Cortex of kidney (tissue), 1 donor: Measurements from ENCODE around the gene GPR132.
"Not testable (repeated sequence)": the region's sequence is repeated elsewhere in the genome, so short reads cannot be mapped to it uniquely, and the experiment has no call there.

Experiments used
- DNase-seq: peaks from one replicate; lab custom pipeline; 2025; lab: John Stamatoyannopoulos, UW

The GPR132 gene

GRCh38 chr14:105075379-105076295 lies 10.4 kb upstream of the GPR132 start:
- no peak for DNase-seq

DNA sequence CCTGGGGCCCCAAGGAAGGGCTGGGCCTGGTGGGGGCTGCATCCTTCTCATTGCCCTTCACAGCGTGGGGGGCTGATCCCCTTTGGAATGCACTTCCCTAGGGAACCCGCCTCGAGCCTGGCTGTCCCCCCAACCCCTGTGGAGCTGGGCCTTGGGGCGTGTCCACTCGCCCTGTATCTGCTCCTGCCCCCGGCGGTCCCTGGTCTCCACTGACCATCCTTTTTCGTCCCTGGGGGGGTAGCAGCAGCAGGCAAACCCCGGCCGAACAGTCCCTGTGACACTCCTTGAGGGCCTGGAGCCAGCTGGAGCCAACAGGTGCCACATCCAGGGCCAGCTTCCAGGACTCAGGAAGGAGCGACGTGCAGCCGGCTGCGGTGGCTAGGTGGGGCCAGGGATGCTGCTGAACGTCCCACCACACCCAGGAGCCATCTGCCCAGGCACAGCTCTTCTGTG lies 9.4 kb upstream of the GPR132 start:
- no peak for DNase-seq

- DNase-seq, result no peak
These were observed 8.7 kb upstream of the GPR132 start for GRCh38 chr14:105073720-105074600.

DNA sequence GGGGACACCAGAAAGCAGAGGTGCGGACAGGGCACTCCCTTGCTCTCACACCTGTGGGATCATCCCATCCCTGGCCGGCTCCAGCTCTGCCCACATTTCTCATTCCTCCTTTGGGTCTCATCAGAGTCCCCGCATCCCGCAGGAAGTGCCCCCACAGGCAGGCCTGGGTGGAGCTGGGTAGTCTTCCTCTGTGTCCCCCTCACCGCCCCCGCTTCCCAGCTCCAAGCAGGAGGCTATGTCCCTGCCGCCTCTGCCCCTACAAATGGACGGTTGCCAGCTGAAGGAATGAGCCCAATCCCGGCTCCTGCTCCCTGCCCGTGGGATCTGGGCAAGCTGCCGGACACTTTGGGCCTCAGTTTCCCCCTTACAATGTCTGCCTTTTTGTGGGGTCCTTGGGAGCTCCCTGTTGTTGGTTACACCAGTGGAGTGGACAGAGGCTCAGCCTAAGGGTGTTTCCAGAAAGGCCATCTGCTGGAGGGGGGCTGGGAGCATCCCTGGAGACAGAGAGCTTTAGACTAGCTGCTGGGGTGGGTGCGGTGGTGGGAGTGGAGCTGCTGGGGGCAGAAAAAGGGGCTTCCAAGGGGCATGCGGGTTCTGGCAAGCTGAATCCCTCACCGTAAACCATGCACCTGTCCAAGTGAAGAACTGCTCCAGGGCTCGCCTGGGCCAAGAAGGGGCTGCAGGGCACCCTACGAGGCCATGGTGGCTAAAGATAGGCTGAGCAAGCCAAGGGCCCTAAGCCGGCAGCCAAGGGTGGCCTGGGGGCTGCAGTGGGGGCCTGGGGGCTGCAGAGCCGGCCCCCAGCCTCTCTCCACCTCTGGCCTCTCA lies 7.9 kb upstream of the GPR132 start:
- no peak for DNase-seq

DNA sequence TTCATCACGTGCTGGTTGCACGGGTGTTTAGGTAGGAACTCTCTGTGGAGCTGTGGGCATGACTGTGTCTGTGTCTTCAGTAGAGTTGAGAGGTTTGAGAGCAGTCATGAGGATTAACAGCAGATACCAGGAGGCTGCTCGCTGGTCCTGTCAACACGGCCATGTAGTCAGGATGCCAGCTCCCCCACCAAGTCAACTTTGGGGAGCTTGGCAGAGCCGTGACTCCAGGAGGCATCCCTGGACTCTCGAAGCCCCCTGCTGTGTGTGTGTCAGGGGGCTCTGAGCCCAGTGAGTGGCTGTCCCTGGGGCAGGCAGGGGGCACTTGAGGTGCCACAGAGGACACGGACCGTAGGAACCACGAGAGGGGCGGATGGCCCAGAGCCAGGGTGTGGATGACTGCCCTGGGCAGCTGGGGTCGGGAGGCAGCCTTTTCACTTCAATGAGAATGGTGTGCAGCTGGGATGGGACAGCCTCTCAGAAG lies 7.2 kb upstream of the GPR132 start:
- DNase-seq, result no peak

DNA sequence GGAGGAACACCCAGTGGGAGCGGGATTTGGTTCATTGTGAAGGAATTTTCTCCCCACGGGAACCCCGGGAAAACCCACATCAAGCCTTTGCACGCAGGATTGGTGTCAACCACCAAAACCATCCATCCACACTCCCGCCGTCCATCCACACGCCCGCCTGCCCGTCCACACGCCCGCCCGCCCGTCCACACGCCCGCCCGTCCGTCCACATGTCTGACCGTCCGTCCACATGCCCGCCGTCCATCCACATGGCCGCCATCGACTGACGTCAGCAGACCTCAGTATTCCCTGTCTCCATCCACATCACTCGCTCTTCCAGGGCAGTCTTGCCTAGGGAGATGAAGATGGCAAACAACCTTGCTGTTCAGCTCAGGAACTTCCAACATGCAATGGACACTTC lies 6.7 kb upstream of the GPR132 start:
- DNase-seq, result no peak

DNA sequence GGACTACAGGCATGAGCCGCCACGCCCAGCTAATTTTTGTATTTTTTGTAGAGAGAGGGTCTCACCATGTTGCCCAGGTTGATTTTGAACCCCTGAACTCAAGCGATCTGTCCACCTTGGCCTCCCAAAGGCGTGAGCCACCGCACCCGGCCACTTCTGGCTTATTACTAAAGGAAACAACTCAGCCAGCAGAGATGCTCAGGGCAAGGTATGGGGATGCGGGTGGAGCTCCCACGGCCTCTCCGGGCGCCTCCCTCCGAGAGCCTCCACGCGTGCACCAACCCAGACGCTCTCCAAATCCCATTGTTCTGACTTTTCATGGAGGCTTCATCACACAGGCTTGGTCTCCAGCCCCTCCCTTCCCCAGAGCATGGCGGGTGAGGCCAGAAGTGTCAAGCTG lies 6.1 kb upstream of the GPR132 start:
- DNase-seq, result no peak

DNA sequence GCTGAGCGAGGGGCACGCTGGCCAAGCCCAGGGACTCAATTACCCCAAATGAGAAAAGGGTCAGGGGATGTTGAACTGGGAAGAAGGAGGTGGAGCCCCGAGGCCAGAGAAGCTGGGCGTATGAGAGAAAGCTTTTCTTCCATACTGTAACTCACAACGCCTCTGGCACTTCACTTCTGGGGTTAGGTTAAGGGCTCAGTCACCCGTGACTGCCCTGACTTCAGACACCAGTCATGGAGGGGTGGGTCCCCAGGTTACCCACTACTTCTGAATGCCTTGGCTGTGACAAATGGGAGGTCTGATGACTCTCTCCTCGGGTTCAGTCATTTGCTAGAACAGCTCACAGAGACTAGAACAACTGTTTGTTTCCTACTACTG lies 5.5 kb upstream of the GPR132 start:
- DNase-seq, result no peak

DNA sequence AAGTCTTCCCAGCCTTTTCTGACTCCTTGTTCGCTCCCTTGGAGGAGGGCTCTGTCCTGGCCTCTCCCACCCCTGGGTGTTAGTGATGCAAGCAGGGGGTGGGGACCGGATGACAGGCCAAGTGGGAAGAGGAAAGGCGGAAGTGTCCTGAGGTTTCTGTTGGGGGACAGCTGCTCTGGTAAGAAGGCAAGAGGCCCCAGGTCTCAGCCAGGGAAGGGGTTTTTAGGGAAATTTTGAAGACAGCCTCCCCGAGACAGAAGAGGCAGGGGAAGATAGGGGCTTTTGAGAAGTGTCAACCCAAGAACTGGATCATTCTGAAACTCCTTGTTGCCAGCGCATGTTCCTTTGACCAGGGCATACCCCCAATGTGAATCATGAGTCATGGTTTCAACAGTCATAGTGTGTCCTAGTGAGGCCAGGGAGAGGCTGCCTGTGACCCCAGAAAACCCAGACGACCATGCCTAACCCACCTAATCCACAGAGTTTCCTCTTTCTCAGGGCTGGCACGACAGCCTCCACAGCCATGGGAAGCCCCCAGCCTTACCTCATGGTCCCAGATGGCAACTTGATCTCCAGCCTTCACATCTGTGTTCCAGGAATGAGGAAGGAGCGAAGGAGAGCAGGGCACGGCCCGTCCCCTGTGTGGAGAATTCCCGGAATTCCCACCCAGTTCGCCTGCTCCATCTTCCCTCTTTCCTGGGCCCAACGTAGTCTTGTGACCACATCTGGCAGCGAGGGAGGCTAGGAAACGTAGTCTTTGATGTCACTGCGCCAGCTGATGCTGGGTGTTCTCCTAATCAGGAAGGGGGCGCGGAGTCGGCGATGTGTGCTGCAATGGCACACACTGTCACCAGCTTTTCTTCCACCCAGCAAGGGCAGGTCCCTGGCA lies 4.9 kb upstream of the GPR132 start:
- DNase-seq, result no peak

DNA sequence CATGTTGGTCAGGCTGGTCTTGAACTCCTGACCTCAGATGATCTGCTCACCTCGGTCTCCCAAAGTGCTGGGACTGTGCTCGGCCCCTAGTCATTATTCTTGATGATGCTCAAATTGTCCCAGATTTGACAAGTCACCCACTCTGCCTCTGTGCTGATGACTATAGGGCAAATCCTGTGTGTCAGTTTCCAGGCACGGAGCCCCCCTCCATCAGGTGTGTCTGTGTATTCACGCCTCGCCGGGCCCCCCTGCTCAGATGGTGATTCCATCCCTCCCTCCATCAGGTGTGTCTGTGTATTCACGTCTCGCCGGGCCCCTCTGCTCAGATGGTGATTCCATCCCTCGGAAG lies 4.3 kb upstream of the GPR132 start:
- DNase-seq, result no peak

DNA sequence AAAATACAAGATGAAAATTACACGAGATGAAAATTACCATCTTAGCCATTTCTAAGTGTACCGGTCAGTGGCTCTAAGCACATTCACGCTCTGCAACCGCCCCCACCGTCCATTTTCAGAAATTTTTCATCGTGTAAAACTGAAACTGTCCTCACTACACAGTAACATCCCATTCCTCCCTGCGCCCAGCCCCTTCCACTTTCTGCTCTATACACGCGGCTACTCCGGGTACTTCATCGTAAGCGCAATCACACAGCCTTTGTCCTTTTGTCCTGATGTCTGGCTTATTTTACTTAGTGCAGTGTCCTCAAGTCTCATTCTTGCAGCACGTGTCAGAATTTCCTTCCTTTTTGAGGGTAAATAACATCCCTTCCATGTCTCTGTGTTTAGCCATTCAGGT lies 3.6 kb upstream of the GPR132 start:
- no peak for DNase-seq

- no peak for DNase-seq
These were observed 2.7 kb upstream of the GPR132 start for GRCh38 chr14:105067969-105068301.

DNA sequence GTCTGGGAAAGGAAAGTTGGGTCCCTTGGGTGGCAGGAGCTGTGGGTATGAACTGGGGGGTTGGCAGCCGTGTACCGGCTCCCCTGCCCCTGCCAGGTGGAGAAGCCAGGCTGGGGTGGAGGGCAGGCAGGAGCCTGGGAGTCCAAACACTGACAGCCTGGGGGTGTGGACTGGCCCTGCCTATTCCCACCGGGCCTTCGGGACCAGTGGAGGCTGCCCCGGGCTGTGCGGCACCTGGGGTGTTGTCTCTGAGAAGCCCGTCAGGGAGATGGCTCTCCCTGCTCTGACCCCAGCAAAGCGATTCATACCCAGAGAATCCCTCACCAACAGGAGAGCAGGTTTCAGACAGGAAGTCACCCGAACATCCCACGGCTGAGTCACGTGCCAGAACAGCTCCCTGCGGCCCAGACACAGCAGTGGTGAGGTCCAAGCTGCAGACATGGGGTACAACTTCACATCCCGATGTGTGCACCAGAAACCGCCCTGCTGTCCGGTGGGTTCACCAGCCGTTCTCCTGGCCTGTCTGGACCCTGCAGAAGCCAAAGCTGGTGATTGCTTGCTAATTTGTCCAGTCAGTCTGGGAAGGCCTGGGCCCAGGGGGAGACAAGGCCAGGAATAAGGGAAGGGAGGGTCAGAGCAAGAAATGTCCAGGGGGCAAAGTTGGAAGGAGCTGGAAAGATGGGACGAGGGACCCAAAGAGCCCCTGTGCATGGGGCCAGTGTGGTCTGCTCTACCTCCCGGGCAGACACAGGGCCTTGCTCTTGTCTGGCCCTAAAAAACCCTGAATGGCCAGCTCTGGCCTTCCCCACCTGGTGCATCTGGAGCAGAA lies 2.1 kb upstream of the GPR132 start:
- DNase-seq, result no peak

DNA sequence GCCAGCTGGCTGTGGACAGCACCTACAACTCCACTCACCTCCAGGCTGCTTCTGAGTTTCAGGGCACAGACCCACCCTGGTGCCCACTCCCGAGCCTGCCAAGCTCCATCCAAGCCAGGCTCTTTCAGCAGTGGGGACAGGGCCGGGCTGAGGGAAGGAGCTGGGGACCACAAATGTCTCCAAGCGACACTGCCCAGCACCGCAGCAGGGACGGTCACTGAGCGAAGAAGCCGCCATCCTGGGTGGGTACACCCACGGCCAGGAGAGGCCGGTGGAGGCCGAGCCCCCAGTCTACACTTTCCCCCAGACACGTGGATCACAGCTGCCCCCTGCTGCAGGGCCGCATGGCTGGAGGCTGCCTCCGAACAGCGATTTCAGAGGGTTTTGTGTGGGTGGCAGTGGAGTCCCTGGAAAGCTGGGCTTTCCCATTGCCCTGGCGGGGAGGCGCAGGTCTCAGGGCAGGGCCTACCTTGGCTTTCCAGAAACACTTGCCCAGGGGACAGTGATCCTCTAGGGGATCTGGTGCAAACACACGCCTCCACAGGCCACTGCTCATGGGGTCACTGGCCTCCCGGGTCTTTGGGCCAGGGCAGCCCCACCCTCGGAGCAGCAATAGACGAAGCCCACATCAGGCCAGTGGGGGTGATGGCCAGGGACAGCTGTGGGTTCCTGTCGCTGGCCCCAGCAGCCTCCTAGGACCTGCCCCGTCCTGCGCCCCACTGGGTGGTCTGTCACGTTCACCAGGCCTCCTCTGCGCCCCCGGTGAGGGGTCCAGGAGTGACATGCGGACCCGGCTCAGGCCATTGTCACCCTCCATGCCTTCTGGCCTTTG lies 1.2 kb upstream of the GPR132 start:
- no peak for DNase-seq

- no peak for DNase-seq
These were observed 498 bp downstream of the GPR132 start for GRCh38 chr14:105064721-105065143.

GRCh38 chr14:105064001-105064400 lies 1.2 kb downstream of the GPR132 start:
- no peak for DNase-seq

- not testable (repeated sequence) for DNase-seq
These were observed 1.7 kb downstream of the GPR132 start for GRCh38 chr14:105063506-105063905.

DNA sequence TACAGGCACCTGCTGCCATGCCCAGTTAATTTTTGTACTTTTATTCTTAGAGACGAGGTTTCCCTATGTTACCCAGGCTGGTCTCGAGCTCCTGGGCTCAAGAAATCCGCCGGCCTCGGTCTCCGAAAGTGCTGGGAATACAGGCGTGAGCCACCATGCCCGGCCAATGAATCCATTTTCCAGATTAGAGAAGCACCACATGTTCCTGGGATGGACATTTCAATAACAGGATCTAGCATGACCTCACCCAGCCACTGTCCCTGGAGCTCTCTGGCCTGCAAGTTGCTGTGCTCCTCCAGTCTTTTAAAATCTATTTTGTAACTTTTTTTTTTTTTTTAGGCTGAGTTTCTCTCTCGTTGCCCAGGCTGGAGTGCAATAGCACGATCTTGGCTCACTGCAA lies 2.2 kb downstream of the GPR132 start:
- DNase-seq, result no peak

DNA sequence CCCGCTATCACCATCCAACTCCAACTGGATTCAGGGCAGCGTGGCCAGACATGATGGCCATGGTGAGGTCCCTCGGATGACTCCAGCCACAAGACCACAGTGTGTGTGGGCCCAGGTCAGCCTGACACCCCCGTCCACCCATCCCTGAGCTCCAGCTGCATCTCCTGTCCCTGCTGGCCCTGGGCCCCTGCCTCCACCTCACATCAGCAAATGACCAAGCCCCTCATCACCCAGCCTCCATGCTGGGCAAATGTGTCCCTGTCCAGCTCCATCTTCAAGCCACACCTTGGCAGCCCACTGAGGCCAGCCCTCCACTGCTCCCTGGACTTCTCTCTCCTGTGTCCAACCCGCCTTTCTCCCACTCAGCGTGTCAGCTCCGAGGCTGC lies 3.2 kb downstream of the GPR132 start:
- no peak for DNase-seq
